IMR-90 (cell line): ENCODE data around the gene C5. TPM values are rescaled to one million over a fixed set of nuclear protein-coding genes. Genes with fewer than 3 reads are reported as not detected.

Source experiments
- ATAC-seq: fragments of 200-7000 bp; cut with Tn5 transposase; 2 replicates; pipeline ENCODE4 v1.9.1; 2020; ENCODE audit warnings: low read depth, mild to moderate bottlenecking, moderate library complexity
- BruUV-seq: library from RNA; stranded (reverse); fragments of 400-500 nt; replicated peaks from 2 replicates; lab custom pipeline; 2021; lab: Mats Ljungman, UMichigan
- CTCF ChIA-PET: fragments of 300-600 bp; formaldehyde crosslinking; extraction: SDS; loops from one replicate; lab custom pipeline; 2021; ENCODE audit warnings: antibody characterized with exemption; lab: Yijun Ruan, JAX
- POLR2A ChIA-PET: fragments of 300-600 bp; sonication (Branson Sonifier 250); formaldehyde crosslinking; loops from one replicate; lab custom pipeline; 2022; ENCODE audit warnings: antibody characterized with exemption; ENCODE audit not compliant: unreplicated experiment; lab: Charles Lee
- DNase-seq: peaks from one replicate; pipeline ENCODE4 v3.0.0; 2013
- H2AFZ ChIP-seq: replicated peaks from 2 replicates; pipeline ENCODE3; 2013; ENCODE audit warnings: low read length, mild to moderate bottlenecking; ENCODE audit not compliant: poor library complexity
- H2AK5ac ChIP-seq: 2 replicates; pipeline ENCODE4 v1.6.1; 2013; ENCODE audit warnings: low read depth, low read length, inconsistent platforms
- H2AK9ac ChIP-seq: replicated peaks from 2 replicates; pipeline ENCODE3; 2013; ENCODE audit warnings: mild to moderate bottlenecking, low read depth, low read length, moderate library complexity; ENCODE audit not compliant: poor library complexity
- H2BK120ac ChIP-seq: 2 replicates; pipeline ENCODE4 v1.6.1; 2013; ENCODE audit warnings: low read depth, low read length, inconsistent platforms
- H2BK15ac ChIP-seq: 3 replicates; pipeline ENCODE4 v1.6.1; 2013; ENCODE audit warnings: low read depth, low read length, inconsistent platforms
- H2BK20ac ChIP-seq: 2 replicates; pipeline ENCODE4 v1.6.1; 2013; ENCODE audit warnings: low read depth, mild to moderate bottlenecking, inconsistent platforms, low read length, moderate library complexity
- H2BK5ac ChIP-seq: 2 replicates; pipeline ENCODE4 v1.6.1; 2013; ENCODE audit warnings: mild to moderate bottlenecking, low read depth, low read length, inconsistent platforms; ENCODE audit not compliant: poor library complexity, severe bottlenecking
- H3K14ac ChIP-seq: replicated peaks from 2 replicates; pipeline ENCODE4 v1.6.1; 2013; ENCODE audit warnings: low read depth, low read length, inconsistent platforms
- H3K18ac ChIP-seq: 2 replicates; pipeline ENCODE4 v1.6.1; 2013; ENCODE audit warnings: low read depth, low read length, control low read depth
- H3K23ac ChIP-seq: 2 replicates; pipeline ENCODE4 v1.6.1; 2013; ENCODE audit warnings: low read depth, low read length, inconsistent platforms
- H3K27ac ChIP-seq: 2 replicates; pipeline ENCODE4 v1.5.1; 2013; ENCODE audit warnings: mild to moderate bottlenecking, control low read depth, low read length; ENCODE audit not compliant: insufficient read depth
- H3K27me3 ChIP-seq: 2 replicates; pipeline ENCODE4 v1.6.1; 2013; ENCODE audit warnings: low read length; ENCODE audit not compliant: control insufficient read depth, insufficient read depth
- H3K36me3 ChIP-seq: 2 replicates; pipeline ENCODE4 v1.6.1; 2013; ENCODE audit warnings: low read length, mixed read lengths; ENCODE audit not compliant: control insufficient read depth, insufficient read depth
- H3K4ac ChIP-seq: 2 replicates; pipeline ENCODE4 v1.6.1; 2013; ENCODE audit warnings: low read depth, low read length, inconsistent platforms
- H3K4me1 ChIP-seq: 2 replicates; pipeline ENCODE4 v1.6.1; 2013; ENCODE audit warnings: low read length, mixed read lengths; ENCODE audit not compliant: control insufficient read depth, insufficient read depth
- H3K4me2 ChIP-seq: 2 replicates; pipeline ENCODE4 v1.6.1; 2013; ENCODE audit warnings: low read depth, mild to moderate bottlenecking, control low read depth, low read length, moderate library complexity
- H3K4me3 ChIP-seq: 2 replicates; pipeline ENCODE4 v1.5.1; 2013; ENCODE audit warnings: low read depth, mild to moderate bottlenecking, control low read depth, low read length, moderate library complexity; ENCODE audit not compliant: insufficient read depth
- H3K56ac ChIP-seq: 2 replicates; pipeline ENCODE4 v1.6.1; 2013; ENCODE audit warnings: low read length, inconsistent platforms; ENCODE audit not compliant: insufficient read depth; ENCODE audit errors: extremely low read depth
- H3K79me1 ChIP-seq, 2 experiments: 2 replicates each; pipeline ENCODE4 v1.6.1; 2013; ENCODE audit warnings: low read length in 2 of 2, inconsistent platforms in 1 of 2, low read depth in 1 of 2
- H3K9ac ChIP-seq: 2 replicates; pipeline ENCODE4 v1.6.1; 2013; ENCODE audit warnings: low read depth, low read length, control low read depth
- H3K9me1 ChIP-seq: 2 replicates; pipeline ENCODE4 v1.6.1; 2013; ENCODE audit warnings: low read length, inconsistent platforms; ENCODE audit not compliant: insufficient read depth
- H3K9me3 ChIP-seq: 2 replicates; pipeline ENCODE4 v1.6.1; 2013; ENCODE audit warnings: low read length; ENCODE audit not compliant: control insufficient read depth, insufficient read depth
- H4K20me1 ChIP-seq: 2 replicates; pipeline ENCODE4 v1.6.1; 2013; ENCODE audit warnings: low read length, inconsistent platforms; ENCODE audit not compliant: insufficient read depth
- H4K5ac ChIP-seq: 2 replicates; pipeline ENCODE4 v1.6.1; 2013; ENCODE audit warnings: mild to moderate bottlenecking, low read depth, low read length, control low read depth
- H4K8ac ChIP-seq, 2 experiments: 2 replicates each; pipeline ENCODE4 v1.6.1; 2013; ENCODE audit warnings: low read depth in 2 of 2, low read length in 2 of 2, control low read depth in 1 of 2, inconsistent platforms in 1 of 2
- H4K91ac ChIP-seq: 2 replicates; pipeline ENCODE4 v1.6.1; 2013; ENCODE audit warnings: low read depth, low read length, inconsistent platforms; ENCODE audit not compliant: insufficient read depth
- CEBPB ChIP-seq: IDR thresholded peaks from 2 replicates; pipeline ENCODE4 v1.6.1; 2012; ENCODE audit warnings: low read depth, low read length, improper control_type of control experiment
- FOS ChIP-seq: fragments of 150-350 bp; IDR thresholded peaks from 2 replicates; pipeline ENCODE4 v1.6.1; 2016; ENCODE audit warnings: low read depth, low read length
- MAFK ChIP-seq: IDR thresholded peaks from 2 replicates; pipeline ENCODE4 v1.6.1; 2012; ENCODE audit warnings: low read depth, low read length, improper control_type of control experiment
- MAZ ChIP-seq: IDR thresholded peaks from 2 replicates; pipeline ENCODE4 v1.6.1; 2012; ENCODE audit warnings: low read depth, mild to moderate bottlenecking, low read length, improper control_type of control experiment, moderate library complexity, borderline replicate concordance
- MXI1 ChIP-seq: IDR thresholded peaks from 2 replicates; pipeline ENCODE4 v1.6.1; 2012; ENCODE audit warnings: low read depth, mild to moderate bottlenecking, low read length, moderate library complexity, borderline replicate concordance
- NFE2L2 ChIP-seq: fragments of 150-350 bp; IDR thresholded peaks from 2 replicates; pipeline ENCODE4 v1.6.1; 2016; ENCODE audit warnings: low read depth, mild to moderate bottlenecking, low read length
- POLR2A ChIP-seq: IDR thresholded peaks from 2 replicates; pipeline ENCODE4 v1.6.1; 2012; ENCODE audit warnings: mild to moderate bottlenecking, low read depth, low read length
- RAD21 ChIP-seq: IDR thresholded peaks from 2 replicates; pipeline ENCODE4 v1.6.1; 2012; ENCODE audit warnings: low read length, improper control_type of control experiment
- RCOR1 ChIP-seq: IDR thresholded peaks from 2 replicates; pipeline ENCODE4 v1.6.1; 2012; ENCODE audit warnings: mild to moderate bottlenecking, low read length, improper control_type of control experiment; ENCODE audit not compliant: insufficient replicate concordance
- RFX5 ChIP-seq: IDR thresholded peaks from 2 replicates; pipeline ENCODE4 v1.8.0; 2012; ENCODE audit warnings: low read depth, mild to moderate bottlenecking, low read length, moderate library complexity
- SMC3 ChIP-seq: fragments of 150-350 bp; IDR thresholded peaks from 2 replicates; pipeline ENCODE4 v1.6.1; 2016; ENCODE audit warnings: low read depth, mild to moderate bottlenecking, antibody characterized with exemption, low read length, moderate library complexity
- WGBS, 2 experiments: methylation state at CpG; one replicate each; pipeline versions ENCODE4 v1.1.5 to v1.1.7; 2013; ENCODE audit warnings: missing lambda C conversion rate in 2 of 2; ENCODE audit not compliant: insufficient read length in 1 of 2; ENCODE audit errors: extremely low coverage in 2 of 2; 5-methylcytosine and 5-hydroxymethylcytosine counted together
- dilution Hi-C: fragments of 300-500 bp; cut with HindIII; formaldehyde crosslinking; loops from one replicate; pipeline ENCODE4 v1.14.3; 2018; ENCODE audit warnings: low sequenced_read_pairs; ENCODE audit not compliant: unreplicated experiment
- in situ Hi-C: fragments of 300-500 bp; cut with MboI; formaldehyde crosslinking; loops from 3 replicates; pipeline ENCODE4 v1.14.3; 2019; ENCODE audit warnings: low sequenced_read_pairs, inconsistent platforms, mixed read lengths
- intact Hi-C: fragments of 100-400 bp; cut with micrococcal nuclease; formaldehyde crosslinking; loops from 2 replicates; pipeline ENCODE4 v1.10.0; 2022
- polyA plus RNA-seq, 3 experiments: library from polyadenylated mRNA; depleted of rRNA; stranded (reverse); fragments of >200 nt; gene quantifications; 2 replicates each; pipeline ENCODE4 v1.2.3, GENCODE V29; 2012; ENCODE audit warnings: low replicate concordance in 1 of 3
- total RNA-seq: library from RNA; depleted of rRNA; stranded (reverse); fragments of >200 nt; gene quantifications from 2 replicates; pipeline ENCODE4 v1.2.3, GENCODE V29; 2012
- TF ChIP-seq, protein P1 (sequence below): conservative IDR thresholded peaks from 2 replicates; pipeline ENCODE4 v1.5.1; 2012; ENCODE audit warnings: mild to moderate bottlenecking, low read depth, low read length, improper control_type of control experiment

C5 gene
- total and polyA plus RNA-seq, 2 of the 4 experiments (the other 2 are of a cell fraction) = 1.5 to 2.3 TPM

DNA sequence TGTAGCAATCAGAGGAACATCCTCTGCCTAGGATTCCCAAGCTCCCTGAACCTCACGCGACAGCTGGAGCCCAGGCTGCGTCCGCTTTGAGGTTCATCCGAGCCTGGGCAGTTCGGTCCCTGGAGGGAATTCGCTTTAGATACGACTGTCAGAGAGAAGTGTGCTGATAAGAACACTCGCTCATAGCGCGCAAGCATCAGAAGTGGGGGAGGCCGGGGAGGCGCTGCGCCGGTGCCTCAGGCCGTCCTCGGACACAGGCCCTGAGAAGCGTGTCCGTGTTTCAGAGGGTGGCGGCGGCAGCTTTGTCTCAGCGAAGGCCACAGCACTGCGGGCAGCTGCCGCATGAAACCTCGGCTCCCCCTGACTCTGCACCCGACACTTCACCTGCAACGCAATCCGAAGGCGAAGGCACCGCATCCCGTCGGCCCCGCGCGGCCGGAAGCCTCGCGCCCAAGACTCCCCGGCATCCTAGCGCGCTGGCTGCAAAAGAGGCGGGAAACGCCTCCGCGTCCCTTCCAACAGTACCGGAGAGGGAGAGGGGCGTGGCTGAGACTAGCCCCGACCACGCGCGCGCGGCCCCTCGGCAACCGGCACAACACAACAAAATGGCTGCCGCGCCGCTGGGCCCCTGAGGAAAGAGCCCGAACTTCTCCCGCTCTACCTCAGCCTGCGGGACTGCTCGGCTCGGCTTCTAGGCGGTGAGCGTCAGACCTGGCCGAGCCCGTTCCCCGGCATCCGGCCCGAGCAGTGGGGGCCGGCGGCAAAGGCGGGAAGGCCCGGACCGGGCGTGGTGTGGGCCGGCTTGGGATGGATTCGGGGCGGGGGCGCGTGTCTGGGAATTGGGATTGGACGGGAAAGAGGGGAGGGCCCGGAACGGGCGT is 24.5 kb upstream of the C5 start, which contains the start of gene CNTRL:
CNTRL (plus strand) TSS at position 586 of the 881 bp plus-strand sequence. CDS start 13,372 bp downstream, outside the sequence.
- peak within 1 kb of the TSS; percentile 67; the same call in 1 of the 2 replicates for H3K56ac ChIP-seq
- 1% methylated on average over 24 of the region's 85 CpGs; no CpG with 5 or more reads in 1 of the 2 experiments for WGBS, 2 experiments
- peak within 1 kb of the TSS; percentile 81 for H2BK120ac ChIP-seq
- H3K9me1 ChIP-seq = no peaks in the 10 kb centered on the region; the same call in 1 of the 2 replicates
- H4K20me1 ChIP-seq = no peaks in the 10 kb centered on the region
- H3K23ac ChIP-seq = peak within 1 kb of the TSS; percentile 90
- no TSS peak for BruUV-seq
- peak within 1 kb of the TSS; percentile 19; the same call in 1 of the 2 replicates for H4K5ac ChIP-seq
- peak within 1 kb of the TSS; percentile 100 for H2AFZ ChIP-seq
- no peak within 1 kb of the TSS; the same call in 1 of the 2 replicates for H3K18ac ChIP-seq
- peaks cover 3 to 21% of the 10 kb centered on the region in 2 experiments; a peak in 3 of 4 replicates for H3K79me1 ChIP-seq
- H4K91ac ChIP-seq = peak within 1 kb of the TSS; percentile 87
- H3K14ac ChIP-seq = peak within 1 kb of the TSS; percentile 53
- ATAC-seq (peak; percentile 91), DNase-seq (peak; percentile 85)
- H2AK9ac ChIP-seq = peak within 1 kb of the TSS; percentile 93
- H3K27ac ChIP-seq = peak within 1 kb of the TSS; percentile 85
- H4K8ac ChIP-seq = peak within 1 kb of the TSS; percentile 41 to 81
- no peaks in the 10 kb centered on the region for H3K9me3 ChIP-seq
- dilution Hi-C loops = no loop called here
- H3K4me3 ChIP-seq = peak within 1 kb of the TSS; percentile 73
- in situ Hi-C loops = loop anchor here (25.0 kb wide), 1 partner anchor 462 kb away; no protein-coding TSS in a partner anchor
- peaks cover 1% of the 10 kb centered on the region; the same call in 1 of the 2 replicates for H3K4me1 ChIP-seq
- no peak within 1 kb of the TSS for H2BK20ac ChIP-seq
- H3K4ac ChIP-seq = peak within 1 kb of the TSS; percentile 74
- H3K36me3 ChIP-seq = no peaks in the 10 kb centered on the region
- H2AK5ac ChIP-seq = peak within 1 kb of the TSS; percentile 1
- intact Hi-C loops = loop anchor here (1.0 to 5.0 kb wide), 3 partner anchors 14 to 317 kb away; partner anchors contain the start of gene PHF19
- ChIA-PET POLR2A (no interaction called here), CTCF (interaction anchor here (0.6 to 1.2 kb wide), 4 partner anchors 9 to 89 kb away, joined by 3 to 4 read pairs (median 4); no protein-coding TSS in a partner anchor)
- H2BK5ac ChIP-seq = peak within 1 kb of the TSS; percentile 57
- H3K27me3 ChIP-seq = no peaks in the 10 kb centered on the region
- TF ChIP-seq MAZ (peak; percentile 43; the same call in 1 of the 2 replicates), RFX5 (no peak), MXI1 (peak; percentile 94), POLR2A (peak; percentile 57; the same call in 1 of the 2 replicates), FOS (no peak), SMC3 (no peak), RCOR1 (no peak), MAFK (no peak), CEBPB (no peak), NFE2L2 (no peak), RAD21 (no peak)
- TF ChIP-seq, protein P1, sequence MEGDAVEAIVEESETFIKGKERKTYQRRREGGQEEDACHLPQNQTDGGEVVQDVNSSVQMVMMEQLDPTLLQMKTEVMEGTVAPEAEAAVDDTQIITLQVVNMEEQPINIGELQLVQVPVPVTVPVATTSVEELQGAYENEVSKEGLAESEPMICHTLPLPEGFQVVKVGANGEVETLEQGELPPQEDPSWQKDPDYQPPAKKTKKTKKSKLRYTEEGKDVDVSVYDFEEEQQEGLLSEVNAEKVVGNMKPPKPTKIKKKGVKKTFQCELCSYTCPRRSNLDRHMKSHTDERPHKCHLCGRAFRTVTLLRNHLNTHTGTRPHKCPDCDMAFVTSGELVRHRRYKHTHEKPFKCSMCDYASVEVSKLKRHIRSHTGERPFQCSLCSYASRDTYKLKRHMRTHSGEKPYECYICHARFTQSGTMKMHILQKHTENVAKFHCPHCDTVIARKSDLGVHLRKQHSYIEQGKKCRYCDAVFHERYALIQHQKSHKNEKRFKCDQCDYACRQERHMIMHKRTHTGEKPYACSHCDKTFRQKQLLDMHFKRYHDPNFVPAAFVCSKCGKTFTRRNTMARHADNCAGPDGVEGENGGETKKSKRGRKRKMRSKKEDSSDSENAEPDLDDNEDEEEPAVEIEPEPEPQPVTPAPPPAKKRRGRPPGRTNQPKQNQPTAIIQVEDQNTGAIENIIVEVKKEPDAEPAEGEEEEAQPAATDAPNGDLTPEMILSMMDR = no peak
- H3K4me2 ChIP-seq = peak within 1 kb of the TSS; percentile 95
- H3K9ac ChIP-seq = peak within 1 kb of the TSS; percentile 81
- peak within 1 kb of the TSS; percentile 57; the same call in 1 of the 3 replicates for H2BK15ac ChIP-seq
